Activated T-cell treated with anti-CD3 and anti-CD28 coated beads for 24 hours (primary cell): ENCODE data around the gene OAS1.

ENCODE experiments used
- DNase-seq: peaks from one replicate; pipeline ENCODE4 v3.0.0-alpha.2; 2020; ENCODE audit warnings: low read depth

OAS1 gene

DNA sequence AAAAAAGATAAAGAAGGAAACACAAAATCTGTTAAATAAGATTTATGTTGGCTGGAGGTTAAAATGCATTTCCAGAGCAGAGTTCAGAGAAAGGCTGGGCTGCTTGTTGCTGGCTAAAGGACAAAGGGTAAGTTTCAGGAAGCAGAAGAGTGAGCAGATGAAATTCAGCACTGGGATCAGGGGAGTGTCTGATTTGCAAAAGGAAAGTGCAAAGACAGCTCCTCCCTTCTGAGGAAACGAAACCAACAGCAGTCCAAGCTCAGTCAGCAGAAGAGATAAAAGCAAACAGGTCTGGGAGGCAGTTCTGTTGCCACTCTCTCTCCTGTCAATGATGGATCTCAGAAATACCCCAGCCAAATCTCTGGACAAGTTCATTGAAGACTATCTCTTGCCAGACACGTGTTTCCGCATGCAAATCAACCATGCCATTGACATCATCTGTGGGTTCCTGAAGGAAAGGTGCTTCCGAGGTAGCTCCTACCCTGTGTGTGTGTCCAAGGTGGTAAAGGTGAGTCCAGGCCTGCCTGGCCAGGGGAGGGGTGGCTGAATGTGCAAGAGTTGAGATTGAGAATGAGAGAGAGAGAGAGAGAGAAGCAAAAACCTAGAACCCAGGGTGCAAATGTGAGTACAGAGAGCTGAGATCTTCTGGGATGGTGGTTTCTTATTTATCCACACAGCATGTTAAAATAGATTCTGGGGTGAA lies at the start of gene OAS1:
TSS of gene OAS1 (plus strand) at position 251 of the 703 bp plus-strand sequence. CDS start at position 329, 78 bp downstream.
- peak; percentile 17 for DNase-seq

DNA sequence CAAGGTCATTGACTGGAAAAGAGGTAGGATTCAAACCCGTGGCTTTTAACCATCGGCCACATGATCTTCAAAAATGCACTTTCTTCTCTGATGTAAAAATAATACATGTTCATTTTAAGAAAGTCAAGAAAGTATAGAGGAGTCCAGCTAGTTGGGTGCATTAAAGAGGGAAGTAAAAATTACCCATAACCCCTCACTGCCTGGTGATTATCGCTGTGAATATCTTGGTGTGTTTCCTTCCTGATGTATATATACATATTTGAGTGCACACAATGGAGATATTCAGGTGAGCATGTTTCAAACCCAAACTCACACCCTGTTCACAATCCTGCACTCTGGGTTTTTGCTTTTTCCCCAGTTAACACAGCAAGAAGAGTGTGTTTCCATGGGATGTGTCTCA lies 47.5 kb upstream of the OAS1 start:
- DNase-seq: no peak

DNA sequence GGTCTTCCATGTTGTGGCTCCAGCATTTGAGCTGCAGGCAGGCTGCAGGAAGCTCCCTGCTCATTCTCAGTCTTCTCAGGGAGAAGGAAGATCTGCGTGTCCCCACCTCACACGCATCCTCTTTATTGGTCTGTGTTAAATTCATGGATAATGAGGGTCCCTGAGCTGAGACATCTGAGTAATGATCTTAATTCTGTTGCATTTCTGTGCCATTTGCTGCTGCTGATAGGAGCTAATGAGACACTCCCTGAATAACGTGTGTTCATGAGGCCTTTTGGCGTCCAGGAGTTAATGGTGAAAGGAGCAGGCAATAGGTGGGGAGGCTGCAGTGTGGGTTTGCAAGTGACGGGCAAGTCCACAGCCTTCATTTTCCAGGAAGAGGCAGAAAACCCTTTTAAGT lies 46.6 kb upstream of the OAS1 start:
- no peak for DNase-seq

DNA sequence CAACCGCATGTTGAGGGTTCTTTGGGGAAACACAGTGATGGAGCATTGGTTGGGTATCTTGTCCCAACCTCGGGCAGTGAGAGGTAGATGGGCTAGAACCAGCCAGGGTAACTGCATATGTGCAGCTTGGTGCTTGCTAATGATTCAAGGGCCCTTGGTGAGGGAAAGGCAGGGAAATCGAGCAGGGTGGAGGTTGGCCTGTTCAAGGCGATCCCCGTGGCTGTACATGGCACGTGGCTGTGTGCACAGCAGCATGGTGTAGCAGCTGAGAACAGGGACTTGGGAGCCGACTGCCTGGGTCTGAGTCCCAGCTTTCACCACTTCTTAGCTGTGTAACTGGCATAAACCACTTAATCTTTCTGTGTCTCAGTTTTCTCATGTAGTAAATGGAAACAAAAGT lies 45.5 kb upstream of the OAS1 start:
- DNase-seq: no peak

DNA sequence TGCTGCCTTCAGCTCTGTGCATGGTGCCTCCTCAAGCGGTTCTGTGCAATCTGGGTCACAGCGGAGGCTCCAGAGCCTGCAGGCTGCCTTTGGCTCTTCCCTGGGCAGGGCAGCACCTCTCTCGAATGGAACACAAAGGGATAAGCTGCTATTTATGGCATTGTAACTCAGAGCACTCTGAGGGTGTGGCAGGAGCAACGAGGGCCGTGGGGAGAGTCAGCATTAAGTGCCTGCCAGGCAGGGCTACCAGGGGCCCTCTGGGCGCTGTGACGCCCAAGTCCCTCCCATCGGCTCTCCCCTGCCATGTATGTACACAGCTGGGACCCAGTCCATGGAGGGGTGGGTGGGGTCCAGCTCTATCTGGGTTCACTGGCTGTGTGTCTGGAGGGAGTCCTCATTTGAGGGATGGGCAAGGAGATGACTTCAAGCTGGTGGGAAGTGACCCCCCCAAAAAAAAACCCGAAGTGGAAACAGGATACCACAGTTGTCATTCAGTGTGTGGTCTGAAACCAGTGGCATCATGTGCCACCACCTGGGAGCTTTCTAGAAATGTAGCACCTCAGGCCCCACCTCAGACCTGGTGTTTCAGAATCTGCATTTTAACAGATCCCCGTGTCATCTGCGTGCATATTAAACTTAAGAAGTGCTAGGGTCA lies 44.0 kb upstream of the OAS1 start:
- no peak for DNase-seq

DNA sequence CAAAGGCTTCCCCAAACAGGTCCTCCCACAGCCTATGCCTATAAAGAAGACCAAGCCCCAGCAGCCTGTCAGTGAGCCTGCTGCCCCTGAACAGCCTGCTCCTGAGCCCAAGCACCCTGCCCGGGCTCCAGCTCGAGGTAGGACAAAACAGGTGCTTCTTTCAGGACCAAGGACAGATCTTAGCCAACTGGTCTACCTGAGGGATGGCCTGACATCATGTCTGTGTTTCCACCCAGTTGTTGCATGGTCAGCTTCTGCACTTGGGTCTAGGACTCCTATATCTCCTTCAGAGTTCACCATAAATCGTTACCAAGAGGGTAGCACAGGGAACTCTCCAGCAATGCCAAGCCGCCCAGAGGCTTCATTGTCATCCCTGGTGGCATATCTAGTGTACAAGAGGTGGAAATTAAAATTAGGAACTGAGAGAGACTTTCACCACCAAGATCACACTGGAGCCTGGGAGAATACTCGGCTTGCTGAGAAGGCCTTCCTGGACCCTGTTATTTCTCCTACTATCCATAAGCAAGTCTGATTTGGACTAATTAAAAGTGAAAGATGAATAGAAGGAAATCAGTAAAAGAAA lies 38.2 kb upstream of the OAS1 start:
- DNase-seq: no peak

DNA sequence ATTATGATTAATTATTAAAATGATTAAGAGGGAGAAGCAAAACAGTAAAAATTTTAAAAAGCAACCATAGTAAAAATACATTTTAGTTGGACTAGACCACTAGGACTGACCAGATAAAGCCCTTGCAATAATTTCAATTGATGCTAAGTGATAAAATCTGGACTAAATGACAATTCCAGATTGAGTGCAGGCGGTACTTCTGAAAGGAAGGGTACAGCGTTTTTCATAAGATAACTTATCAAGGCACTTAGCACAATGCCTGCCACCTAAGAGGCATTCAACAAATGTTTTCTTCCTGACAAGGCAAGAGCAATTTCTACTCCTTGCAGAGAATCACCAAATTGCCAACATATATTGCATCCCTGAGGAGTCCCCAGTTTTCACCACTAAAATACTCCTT lies 37.7 kb upstream of the OAS1 start:
- no peak for DNase-seq

DNA sequence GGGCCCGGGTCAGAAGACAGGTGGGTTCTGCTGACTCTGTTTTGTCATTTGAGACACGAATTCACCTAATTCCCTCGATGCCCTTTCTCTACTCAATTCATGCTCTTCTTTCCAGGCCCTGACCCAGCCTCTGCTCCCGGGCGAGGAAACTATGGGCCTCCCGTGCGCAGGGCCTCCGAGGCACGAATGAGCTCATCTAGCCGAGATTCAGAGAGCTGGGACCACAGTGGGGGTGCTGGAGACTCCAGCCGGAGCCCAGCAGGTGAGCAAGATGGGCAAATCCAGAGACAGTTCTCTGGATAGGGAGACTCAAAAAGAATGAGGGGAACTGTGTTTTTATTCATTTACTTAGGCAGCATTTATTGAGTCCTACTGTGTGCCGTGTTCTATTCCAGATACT lies 37.0 kb upstream of the OAS1 start:
- no peak for DNase-seq

DNA sequence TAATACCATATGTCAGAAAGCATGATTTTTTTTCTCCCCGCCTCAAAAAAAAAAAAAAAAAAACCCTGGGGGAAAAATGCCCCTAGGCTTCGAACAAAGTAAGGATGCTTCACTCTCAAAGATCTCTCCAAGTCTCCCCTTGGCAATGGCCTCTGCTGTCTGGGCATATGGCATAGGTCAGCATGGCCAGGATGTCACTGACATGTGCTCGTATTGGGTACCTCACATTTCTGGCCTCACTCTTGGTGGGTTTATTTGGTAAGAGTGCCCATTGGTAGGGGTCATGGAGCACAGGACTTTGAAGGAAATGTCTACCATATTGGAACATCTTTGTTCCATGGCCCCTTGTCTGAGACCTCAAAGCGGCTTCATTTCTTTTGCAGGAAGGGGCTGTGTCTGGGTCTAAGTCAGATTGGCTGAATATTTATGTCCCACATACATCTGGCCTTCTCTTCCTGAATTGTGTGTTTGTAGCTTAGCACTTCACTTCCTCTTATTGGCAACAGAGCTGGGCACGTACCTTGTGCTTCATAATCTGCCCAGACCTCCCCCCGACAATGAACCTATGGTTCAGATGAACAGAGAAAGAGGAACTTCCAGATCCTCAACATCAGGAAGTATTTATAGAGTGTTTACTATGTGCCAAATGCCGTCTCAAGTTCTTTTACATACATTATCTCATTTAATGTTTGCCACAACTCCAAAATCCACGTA lies 36.3 kb upstream of the OAS1 start:
- no peak for DNase-seq

DNA sequence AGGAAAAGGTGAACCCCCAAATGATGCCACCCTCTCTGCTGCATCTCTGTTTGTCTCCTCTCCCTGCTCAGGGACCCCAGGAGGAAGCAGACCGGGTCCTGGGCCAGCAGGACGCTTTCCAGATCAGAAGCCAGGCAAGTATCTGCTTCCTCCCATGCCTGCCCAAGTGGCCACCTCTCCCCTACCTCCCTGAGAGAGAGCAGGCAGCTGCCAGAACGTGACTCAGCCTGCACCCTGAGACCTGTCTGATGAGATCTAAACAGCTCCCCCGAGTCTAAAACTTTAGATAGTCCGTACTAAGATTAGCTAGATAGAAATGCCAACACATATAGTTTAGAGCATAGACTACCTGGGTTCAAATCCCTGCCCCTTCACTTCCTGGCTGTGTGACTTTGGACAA lies 31.2 kb upstream of the OAS1 start:
- no peak for DNase-seq

DNA sequence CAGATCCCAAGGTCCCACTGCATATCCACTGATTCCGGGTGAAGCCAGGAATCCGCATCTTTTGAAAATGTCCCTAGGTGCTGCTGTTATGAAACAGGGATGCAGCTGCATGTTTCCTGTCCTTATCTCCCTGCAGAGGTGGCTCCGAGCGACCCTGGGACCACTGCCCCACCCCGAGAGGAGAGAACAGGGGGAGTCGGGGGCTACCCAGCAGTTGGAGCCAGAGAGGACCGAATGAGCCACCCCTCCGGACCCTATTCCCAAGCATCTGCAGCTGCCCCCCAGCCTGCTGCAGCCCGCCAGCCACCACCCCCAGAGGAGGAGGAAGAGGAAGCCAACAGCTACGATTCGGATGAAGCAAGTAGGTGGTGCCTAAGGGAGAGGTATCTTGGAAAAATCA lies 30.3 kb upstream of the OAS1 start:
- no peak for DNase-seq

DNA sequence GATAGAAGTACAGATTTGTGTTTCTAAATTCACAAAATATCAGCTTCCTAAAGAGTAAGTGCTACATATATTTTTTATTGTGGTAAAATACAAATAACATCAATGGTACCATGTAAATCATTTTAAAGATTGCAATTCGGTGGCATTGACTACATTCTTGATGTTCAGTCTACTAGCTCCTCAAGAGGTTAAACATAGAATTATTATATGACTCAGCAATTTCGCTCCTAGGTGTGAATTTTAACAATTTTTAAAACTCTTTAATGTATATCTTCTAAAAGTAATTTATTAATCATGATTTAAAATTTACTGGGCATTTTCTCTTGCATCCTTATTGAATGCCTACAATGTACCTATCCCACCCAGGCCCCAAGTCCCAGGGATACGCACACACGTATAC lies 29.8 kb upstream of the OAS1 start:
- DNase-seq: no peak

DNA sequence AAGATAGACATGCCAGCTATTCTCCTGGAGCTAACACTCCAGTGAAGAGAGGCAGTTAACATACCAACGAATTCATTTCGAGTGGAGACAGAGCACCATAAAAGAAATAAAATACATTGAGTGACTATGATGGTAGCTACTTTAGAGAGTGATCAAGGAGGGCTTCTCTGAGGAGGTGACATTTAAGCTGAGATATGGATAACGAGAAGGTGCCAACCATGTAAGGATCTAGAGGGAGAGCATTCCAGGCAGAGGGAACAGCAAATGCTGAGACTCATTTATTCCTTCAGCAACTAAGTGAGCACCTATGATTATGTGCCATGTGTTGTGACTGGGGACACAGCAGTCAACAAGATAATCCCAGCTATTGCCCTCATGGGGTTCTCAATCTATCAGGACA lies 28.3 kb upstream of the OAS1 start:
- DNase-seq: no peak

DNA sequence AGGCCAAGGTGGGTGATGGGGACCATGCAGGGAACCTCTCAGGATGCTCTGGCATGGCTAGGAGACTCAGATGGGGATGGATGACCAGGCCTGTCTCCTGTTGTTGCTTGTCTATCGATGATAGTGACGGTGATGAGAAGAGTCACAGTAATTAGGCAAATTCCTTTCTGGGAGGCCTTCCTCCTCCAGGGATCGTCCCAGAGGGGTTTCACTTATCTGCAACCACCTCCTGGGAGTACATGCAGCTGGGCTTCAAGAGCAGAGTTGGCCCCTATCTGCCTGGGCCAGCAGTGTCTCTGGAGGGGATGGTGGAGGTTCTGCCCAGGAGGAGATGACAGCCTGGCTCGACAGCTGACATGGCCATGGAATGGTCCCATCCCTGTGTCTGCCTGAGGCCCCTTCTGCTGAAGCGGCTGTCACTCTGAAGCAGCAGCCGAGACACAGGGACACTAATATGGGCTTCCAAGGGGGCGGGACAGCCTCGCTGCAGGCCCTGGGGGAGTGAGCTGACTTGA lies 27.5 kb upstream of the OAS1 start:
- DNase-seq: no peak

DNA sequence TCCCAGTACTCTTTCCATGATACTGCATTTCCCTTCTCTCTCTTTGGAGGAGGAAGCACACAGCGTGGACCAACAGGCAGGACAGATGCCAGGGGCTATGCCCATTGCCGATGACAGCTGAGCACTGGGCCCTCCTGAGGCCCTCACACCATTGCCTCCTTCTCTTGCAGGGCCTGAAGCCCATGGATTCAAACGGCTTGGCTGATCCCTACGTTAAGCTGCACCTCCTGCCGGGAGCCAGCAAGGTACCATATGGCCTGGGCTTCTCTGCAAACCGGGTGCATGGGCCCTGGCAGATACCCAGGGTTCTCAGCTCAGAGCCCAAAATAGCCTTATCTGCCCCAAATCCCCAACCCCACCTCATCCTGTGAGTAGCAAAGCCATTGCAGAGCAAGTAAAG lies 25.2 kb upstream of the OAS1 start:
- DNase-seq: no peak

DNA sequence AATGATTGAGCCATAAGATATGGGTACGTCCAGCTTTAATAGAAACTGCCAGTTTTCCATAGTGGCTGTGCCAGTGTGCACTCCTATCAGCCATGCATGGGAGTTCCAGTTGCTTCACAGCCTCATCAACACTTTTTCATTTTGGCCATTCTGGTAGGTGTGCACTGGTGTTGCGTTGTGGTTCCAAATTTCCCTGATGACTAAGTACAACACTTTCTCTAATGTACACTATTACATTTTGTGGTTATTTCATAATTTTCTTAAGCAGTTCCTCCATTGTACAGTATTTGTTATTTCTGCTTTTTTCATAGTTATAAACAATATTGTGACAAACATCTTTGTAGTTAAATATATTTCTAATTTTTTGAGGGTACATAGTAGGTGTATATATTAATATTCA lies 21.5 kb upstream of the OAS1 start:
- no peak for DNase-seq

DNA sequence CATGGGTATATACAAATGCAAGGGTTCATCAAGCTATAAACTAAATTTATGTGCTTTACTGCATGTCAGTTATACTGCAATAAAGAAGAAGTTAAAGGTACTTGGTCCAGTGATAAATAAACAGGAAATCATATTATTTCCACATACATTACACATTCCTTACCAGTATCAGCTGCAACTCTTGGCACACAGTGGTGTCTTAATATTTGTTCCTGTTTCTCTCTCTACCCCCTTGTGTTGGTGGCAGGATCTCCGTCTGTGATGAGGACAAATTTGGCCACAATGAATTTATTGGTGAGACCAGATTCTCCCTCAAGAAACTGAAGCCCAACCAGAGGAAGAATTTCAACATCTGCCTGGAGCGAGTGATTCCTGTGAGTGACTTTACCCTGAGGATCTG lies 19.2 kb upstream of the OAS1 start:
- no peak for DNase-seq

DNA sequence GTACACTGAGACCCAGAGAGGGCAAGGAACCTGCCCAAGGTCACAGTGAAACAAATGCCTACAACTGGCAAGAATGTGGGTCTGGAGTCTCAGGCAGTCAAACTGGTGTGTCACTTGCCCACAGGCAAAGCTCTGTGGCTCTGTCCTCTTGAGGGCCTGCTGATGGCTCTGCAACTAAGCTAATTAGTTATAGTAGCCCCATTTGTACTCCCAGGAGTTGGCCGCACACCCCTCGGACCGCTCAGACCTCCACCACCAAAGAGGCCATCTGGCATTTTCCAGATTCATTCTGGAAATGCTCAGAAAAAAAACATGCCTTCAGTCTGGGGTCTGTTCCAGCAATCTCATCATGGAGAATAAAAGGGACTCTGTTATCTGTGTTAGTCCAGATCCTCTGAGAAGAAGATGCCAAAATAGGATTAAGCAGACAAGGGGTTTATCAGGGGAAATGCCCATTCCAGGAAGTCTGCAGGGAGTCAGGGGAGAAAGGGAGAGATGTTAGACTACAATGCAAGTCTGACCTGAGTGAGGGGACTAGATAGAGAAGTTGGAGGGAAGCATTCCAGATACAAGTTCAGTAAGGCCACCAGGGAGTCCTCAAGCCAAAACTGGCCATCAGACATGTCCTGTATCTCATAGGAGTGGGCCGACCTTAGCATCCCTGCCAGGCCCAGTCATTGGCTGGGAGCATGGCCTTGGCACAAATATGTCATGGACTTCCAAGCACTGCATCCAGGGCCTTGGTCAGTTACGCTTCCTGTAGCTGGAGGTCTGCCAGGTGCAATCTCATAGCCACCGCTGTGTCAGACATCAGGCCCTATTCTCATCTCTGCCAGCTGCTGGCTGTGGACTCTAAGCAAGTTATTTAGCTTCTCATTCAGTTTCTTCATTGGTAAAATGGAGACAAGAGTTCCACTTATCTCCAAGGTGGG lies 15.4 kb upstream of the OAS1 start:
- DNase-seq: no peak

DNA sequence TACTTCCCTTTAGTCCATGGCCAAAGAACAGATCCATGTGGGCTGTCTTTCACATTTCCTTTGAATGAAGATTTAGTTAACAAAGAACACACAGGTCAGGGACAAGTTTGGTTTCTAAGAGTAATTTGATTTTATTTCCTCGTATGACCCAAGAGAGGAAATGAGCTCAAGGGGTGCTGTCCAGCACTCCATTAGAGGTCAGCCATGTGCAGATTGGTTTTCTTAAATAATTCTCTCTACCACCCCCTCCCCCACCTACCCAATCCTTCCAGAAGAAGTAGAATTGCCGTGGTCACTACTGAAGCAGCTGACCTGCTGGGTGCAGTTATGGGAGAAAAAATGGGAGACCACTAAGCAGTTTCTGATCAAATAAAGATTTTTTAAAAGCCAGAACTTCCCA lies 13.9 kb upstream of the OAS1 start:
- no peak for DNase-seq

DNA sequence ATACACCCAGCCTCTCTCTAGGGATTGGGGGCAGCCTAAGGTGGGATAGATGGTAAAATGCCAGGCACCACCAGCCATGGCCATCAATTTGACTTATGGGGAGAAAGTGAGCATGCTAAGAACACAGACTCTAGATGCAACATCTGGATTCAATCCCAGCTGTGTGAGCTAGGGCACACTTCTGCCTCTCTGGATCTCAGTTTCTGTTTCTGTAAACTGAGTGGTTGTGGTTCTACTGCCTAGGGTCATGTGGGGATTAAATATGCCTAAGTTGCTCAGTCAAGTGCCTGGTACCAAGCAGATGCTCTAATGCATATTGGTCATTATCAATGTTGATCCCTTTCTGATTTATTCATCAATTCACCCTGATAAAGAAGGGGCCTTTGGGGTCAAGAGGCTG lies 12.6 kb upstream of the OAS1 start:
- no peak for DNase-seq

DNA sequence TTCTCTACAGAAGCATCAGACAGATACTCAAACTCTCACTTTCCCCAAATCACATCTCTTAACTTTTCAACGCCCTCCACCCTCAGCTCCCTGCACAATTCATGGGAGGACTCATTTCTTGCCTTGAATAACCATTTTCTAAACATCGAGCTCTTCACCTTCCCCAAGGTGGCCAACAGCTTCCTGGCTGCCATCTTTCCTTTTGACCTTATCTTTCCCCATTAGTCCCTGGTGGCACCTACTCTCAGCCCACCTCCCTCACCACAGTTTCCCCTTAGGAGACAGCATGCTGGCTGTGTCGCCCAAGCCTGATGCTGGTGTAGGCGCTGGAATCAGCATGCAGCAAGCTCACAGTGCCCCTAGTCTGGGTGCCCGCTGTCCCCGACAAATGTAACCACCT lies 8.4 kb upstream of the OAS1 start:
- DNase-seq: no peak
